HG03469 (cell line): Measurements from ENCODE around the gene TXK.
"Not testable (repeated sequence)": the region's sequence is repeated elsewhere in the genome, so short reads cannot be mapped to it uniquely, and the experiment has no call there.

Source experiments
- ATAC-seq: cut with Tn5 transposase; IDR thresholded peaks from one replicate; pipeline ENCODE4 v1.9.1; 2021; ENCODE audit warnings: mild to moderate bottlenecking, moderate library complexity, moderate number of reproducible peaks; ENCODE audit not compliant: unreplicated experiment

The TXK gene

GRCh38 chr4:48134081-48134480, at the start of gene TXK:
TSS of gene TXK (minus strand) at chr4:48134250. CDS start at chr4:48134170, 80 bp downstream.
- ATAC-seq: no peak

GRCh38 chr4:48180234-48180633, 46.2 kb upstream of the TXK start:
- ATAC-seq: no peak

GRCh38 chr4:48178931-48179330, 44.9 kb upstream of the TXK start:
- no peak for ATAC-seq

- no peak for ATAC-seq
Observed at GRCh38 chr4:48175806-48176205, 41.8 kb upstream of the TXK start.

- no peak for ATAC-seq
Observed at GRCh38 chr4:48175328-48175727, 41.3 kb upstream of the TXK start.

GRCh38 chr4:48173056-48173991, 39.3 kb upstream of the TXK start:
- peak; percentile 43 for ATAC-seq

GRCh38 chr4:48172651-48173050, 38.6 kb upstream of the TXK start:
- ATAC-seq: no peak

GRCh38 chr4:48169636-48170035, 35.6 kb upstream of the TXK start:
- no peak for ATAC-seq

- no peak for ATAC-seq
Observed at GRCh38 chr4:48167538-48168263, 33.7 kb upstream of the TXK start.

- not testable (repeated sequence) for ATAC-seq
Observed at GRCh38 chr4:48164561-48164960, 30.5 kb upstream of the TXK start.

GRCh38 chr4:48163746-48164145, 29.7 kb upstream of the TXK start:
- ATAC-seq: no peak

GRCh38 chr4:48162162-48162561, 28.1 kb upstream of the TXK start:
- ATAC-seq: no peak

- ATAC-seq: no peak
Observed at GRCh38 chr4:48157271-48157670, 23.2 kb upstream of the TXK start.

GRCh38 chr4:48156423-48156822, 22.4 kb upstream of the TXK start:
- no peak for ATAC-seq

GRCh38 chr4:48153791-48154550, 19.9 kb upstream of the TXK start:
- peak; percentile 51 for ATAC-seq

- ATAC-seq: no peak
Observed at GRCh38 chr4:48152259-48152658, 18.2 kb upstream of the TXK start.

- ATAC-seq: no peak
Observed at GRCh38 chr4:48149827-48150370, 15.8 kb upstream of the TXK start.

- no peak for ATAC-seq
Observed at GRCh38 chr4:48147621-48148020, 13.6 kb upstream of the TXK start.

GRCh38 chr4:48141048-48141447, 7.0 kb upstream of the TXK start:
- no peak for ATAC-seq

- no peak for ATAC-seq
Observed at GRCh38 chr4:48139691-48140090, 5.6 kb upstream of the TXK start.

- peak; percentile 74 for ATAC-seq
Observed at GRCh38 chr4:48138936-48139335, 4.9 kb upstream of the TXK start.
